BE2C (cell line): ENCODE results near the gene SYT3. TPM values are rescaled to one million over a fixed set of nuclear protein-coding genes. Genes with fewer than 3 reads are reported as not detected.
A peak's percentile ranks its signal among the peaks of the same experiment; 100 is the strongest.

ENCODE experiments used
- DNase-seq: peaks from one replicate; pipeline ENCODE4 v3.0.0-alpha.2; 2020
- H3K27me3 ChIP-seq: fragments of 250-450 bp; sonication (Bioruptor Pico); 2 replicates; pipeline ENCODE4 v1.5.1; 2020; ENCODE audit warnings: mild to moderate bottlenecking
- H3K36me3 ChIP-seq: fragments of 250-450 bp; sonication (Bioruptor Pico); 2 replicates; pipeline ENCODE4 v1.5.1; 2020; ENCODE audit warnings: mild to moderate bottlenecking
- H3K4me1 ChIP-seq: fragments of 250-450 bp; sonication (Bioruptor Pico); 2 replicates; pipeline ENCODE4 v1.5.1; 2020
- H3K4me3 ChIP-seq: 2 replicates; pipeline ENCODE4 v1.5.1; 2011; ENCODE audit warnings: low read depth, low read length
- H3K9me3 ChIP-seq: fragments of 250-450 bp; sonication (Bioruptor Pico); 2 replicates; pipeline ENCODE4 v1.5.1; 2020
- polyA plus RNA-seq: library from polyadenylated mRNA; unstranded; fragments of >200 nt; gene quantifications from one replicate; pipeline ENCODE4 v1.2.1, GENCODE V29; 2012; ENCODE audit warnings: low read depth, missing spikeins; ENCODE audit not compliant: insufficient read length, insufficient read depth
- TF ChIP-seq, protein P1 (sequence below): IDR thresholded peaks from 2 replicates; pipeline ENCODE4 v1.5.1; 2012; ENCODE audit warnings: mild to moderate bottlenecking, low read depth, low read length

SYT3 gene, protein sequence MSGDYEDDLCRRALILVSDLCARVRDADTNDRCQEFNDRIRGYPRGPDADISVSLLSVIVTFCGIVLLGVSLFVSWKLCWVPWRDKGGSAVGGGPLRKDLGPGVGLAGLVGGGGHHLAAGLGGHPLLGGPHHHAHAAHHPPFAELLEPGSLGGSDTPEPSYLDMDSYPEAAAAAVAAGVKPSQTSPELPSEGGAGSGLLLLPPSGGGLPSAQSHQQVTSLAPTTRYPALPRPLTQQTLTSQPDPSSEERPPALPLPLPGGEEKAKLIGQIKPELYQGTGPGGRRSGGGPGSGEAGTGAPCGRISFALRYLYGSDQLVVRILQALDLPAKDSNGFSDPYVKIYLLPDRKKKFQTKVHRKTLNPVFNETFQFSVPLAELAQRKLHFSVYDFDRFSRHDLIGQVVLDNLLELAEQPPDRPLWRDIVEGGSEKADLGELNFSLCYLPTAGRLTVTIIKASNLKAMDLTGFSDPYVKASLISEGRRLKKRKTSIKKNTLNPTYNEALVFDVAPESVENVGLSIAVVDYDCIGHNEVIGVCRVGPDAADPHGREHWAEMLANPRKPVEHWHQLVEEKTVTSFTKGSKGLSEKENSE
- 1.4 TPM for polyA plus RNA-seq

DNA sequence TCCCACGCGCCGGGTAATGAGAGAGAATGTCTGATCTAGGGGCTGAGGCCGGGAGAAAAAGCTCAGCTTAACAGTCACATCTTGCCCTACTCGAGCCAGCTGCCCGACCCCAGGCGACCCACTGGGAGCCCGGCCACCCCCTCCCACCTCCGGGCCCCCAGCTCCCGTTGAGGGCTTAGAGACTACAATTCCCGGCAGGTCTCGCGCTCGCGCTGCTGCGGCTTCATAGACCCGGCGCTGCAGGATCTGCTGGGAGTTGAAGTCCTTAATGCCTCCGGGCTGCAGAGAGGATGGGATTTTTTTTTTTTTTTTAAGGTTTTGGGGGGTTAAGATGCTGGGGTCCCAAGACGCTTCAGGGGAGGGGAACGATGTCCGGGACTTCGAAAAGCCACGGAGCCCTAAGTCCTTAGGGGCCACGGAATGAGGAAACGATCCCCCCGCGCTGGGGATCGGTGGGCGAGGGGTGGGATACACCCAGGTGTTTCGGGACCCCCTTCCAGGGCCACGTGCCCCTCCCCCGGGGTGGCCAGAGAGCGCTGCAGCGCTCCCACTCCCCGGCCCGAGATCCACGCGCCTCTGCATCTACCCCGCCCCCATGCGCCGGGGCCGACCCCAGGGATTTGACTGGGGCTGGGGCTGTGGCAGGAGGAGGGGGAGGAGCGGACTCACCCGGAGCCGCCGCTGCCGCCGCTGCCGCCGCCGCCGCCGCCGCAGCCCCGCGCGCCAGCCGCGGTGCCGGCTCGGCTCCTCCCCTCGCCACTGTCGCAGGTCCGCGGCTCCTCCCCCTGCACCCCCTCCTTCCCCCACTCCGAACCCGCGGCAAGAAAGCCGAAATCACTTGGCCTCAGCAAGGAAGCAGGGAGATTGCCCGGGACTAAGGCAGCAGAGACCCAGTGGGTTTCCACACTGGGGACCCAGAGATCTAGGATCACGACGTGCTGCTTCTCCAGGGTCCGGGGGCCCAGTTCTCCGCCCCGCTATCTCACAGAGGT is at the start of gene SYT3:
Gene SYT3, minus strand, starts transcription at position 761 of the 992 bp plus-strand sequence. CDS start 2,470 bp downstream, outside the sequence.
- TF ChIP-seq, protein P1, sequence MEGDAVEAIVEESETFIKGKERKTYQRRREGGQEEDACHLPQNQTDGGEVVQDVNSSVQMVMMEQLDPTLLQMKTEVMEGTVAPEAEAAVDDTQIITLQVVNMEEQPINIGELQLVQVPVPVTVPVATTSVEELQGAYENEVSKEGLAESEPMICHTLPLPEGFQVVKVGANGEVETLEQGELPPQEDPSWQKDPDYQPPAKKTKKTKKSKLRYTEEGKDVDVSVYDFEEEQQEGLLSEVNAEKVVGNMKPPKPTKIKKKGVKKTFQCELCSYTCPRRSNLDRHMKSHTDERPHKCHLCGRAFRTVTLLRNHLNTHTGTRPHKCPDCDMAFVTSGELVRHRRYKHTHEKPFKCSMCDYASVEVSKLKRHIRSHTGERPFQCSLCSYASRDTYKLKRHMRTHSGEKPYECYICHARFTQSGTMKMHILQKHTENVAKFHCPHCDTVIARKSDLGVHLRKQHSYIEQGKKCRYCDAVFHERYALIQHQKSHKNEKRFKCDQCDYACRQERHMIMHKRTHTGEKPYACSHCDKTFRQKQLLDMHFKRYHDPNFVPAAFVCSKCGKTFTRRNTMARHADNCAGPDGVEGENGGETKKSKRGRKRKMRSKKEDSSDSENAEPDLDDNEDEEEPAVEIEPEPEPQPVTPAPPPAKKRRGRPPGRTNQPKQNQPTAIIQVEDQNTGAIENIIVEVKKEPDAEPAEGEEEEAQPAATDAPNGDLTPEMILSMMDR: no peak
- peak within 1 kb of the TSS; percentile 76 for H3K4me3 ChIP-seq
- peak; percentile 79 for DNase-seq
- H3K9me3 ChIP-seq: no peaks in the 10 kb centered on the region
- peaks cover 33% of the 10 kb centered on the region for H3K27me3 ChIP-seq
- H3K36me3 ChIP-seq: no peaks in the 10 kb centered on the region
- H3K4me1 ChIP-seq: no peaks in the 10 kb centered on the region

DNA sequence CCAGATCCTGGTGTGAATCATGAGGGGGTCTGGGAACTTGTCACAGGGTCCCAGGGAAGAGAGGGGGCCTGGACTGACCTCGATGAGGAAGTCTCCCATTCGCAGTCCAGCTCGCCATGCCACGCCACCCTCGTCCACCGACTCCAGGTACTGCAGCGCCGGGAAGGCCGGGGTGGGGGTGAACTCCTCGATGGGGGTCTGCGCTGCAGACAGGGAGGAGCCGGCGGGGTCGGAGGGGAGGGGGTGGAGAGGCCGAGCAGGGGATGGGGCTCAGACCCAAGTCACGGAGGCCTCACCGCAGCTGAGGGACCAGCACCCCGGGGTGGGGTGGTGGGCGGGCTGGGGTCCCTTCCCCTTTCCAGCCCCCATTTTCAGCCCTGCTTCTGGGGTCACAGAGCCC is 49.1 kb upstream of the SYT3 start:
- TF ChIP-seq, protein P1: no peak
- DNase-seq: no peak
- H3K36me3 ChIP-seq: peaks cover 24% of the 10 kb centered on the region
- no peaks in the 10 kb centered on the region for H3K4me1 ChIP-seq
- no peaks in the 10 kb centered on the region for H3K27me3 ChIP-seq
- H3K9me3 ChIP-seq: no peaks in the 10 kb centered on the region
- no peak overlapping the region for H3K4me3 ChIP-seq

DNA sequence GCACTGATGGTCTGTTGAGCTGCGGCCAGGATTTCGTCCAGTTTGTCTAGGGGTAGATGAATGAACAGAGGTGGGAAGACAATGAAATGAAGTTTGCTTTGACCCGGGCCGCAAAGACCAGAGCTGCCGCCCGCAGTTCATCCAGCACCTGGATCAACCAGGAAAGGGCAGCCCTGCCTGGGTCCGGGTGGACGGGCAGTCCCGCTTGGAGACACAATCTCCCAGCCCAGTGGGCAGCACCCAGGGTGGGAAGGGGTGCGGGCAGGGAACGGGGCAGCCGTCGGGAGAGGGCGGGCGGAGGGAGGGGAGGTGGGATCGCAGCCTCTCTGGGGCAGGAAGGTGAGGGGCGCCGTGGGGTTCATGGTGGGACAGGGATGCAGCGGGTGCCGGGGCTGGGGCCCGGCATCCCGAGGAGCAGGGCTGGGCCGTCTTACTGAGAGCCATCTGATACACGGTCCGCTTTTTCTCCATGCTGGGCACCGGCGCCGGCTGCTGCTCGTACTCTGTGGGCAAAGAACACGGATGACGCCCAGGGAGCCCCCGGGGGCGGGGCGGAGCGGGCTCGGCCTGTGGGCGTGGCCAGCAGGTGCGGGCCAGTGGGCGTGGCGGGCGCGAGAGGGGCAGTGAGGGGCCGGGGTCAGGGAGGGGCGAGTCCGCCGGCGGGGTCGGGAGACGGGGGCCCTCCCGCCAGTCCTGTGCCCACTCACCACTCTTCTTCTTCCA is 46.8 kb upstream of the SYT3 start:
- H3K4me3 ChIP-seq: no peak overlapping the region
- H3K27me3 ChIP-seq: no peaks in the 10 kb centered on the region
- peaks cover 24% of the 10 kb centered on the region for H3K36me3 ChIP-seq
- DNase-seq: no peak
- no peaks in the 10 kb centered on the region for H3K9me3 ChIP-seq
- TF ChIP-seq, protein P1: no peak
- H3K4me1 ChIP-seq: no peaks in the 10 kb centered on the region

DNA sequence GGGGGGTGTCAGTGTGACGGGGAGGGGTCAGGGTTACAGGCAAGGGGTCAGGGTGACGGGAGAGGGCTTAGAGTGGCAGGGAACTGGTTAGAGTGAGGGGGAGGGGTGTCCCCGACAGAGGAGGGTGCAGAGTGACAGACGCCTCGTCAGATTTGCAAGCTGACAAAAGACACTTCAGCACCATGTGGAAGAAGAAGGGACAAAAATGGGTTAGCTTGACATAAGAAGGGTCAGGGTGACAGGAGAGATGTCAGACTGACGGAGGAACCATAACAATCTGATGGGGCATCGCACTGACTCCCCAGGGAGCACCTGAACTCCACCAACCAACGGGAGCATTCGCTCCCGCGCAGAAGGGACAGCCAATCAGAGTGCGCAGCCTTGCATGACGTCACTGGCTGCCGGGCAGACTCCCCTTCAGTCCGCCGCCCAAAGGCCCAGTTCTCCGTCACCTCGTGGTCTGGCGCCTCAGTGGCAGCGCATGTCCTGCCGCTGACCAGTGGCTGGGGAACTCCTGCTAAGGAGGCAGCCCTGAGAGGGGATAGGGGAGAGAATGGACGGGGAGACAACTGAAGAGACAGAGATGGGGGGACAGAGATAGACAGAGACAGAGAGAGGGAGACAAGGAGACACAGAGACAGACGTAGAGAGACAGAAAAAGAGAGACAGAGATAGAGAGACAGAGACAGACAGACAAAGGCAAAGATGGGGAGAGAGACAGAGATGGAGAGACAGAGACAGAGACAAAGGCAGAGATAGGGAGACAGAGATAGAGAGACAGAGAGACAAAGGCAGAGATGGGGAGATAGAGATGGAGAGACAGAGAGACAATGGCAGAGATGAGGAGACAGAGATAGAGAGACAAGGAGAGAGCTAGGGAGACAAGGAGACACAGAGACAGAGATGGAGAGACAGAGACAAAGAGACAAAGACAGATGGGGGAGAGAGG is 39.8 kb upstream of the SYT3 start:
- peak; percentile 59 for DNase-seq
- Histone ChIP-seq H3K4me3 (no peak overlapping the region), H3K9me3 (no peaks in the 10 kb centered on the region), H3K27me3 (no peaks in the 10 kb centered on the region), H3K4me1 (no peaks in the 10 kb centered on the region), H3K36me3 (peaks cover 22% of the 10 kb centered on the region)
- TF ChIP-seq, protein P1: no peak

DNA sequence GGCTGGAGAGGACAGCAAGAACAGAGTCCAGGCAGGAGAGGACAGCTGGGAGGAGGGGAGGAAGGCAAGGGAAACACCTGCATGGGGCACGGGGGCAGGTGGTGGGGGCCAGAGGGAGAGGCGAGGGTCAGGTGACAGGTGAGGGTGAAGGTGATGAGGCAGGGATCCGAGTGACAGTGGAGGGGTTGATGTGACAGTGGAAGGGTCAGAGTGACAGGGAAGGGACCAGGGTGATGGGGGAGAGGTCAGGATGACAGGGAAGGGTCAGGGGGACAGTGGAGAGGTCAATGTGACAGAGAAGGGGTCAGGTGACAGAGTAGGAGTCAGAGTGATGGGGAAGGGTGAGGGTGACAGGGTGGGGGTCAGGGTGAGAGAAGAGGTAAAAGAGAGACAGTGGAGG is 38.6 kb upstream of the SYT3 start:
- Histone ChIP-seq H3K36me3 (peaks cover 22% of the 10 kb centered on the region), H3K4me1 (no peaks in the 10 kb centered on the region), H3K27me3 (no peaks in the 10 kb centered on the region), H3K4me3 (no peak overlapping the region), H3K9me3 (no peaks in the 10 kb centered on the region)
- DNase-seq: no peak
- TF ChIP-seq, protein P1: no peak
